ENCODE data around the gene FHIT.

FHIT gene

GRCh38 chr3:60086811-60087210 lies 1164.4 kb downstream of the FHIT start:
- DNase-seq (ENCODE audit: low read depth in 2 of 3, low spot score in 1 of 3): peak in 2 of 3 donors; percentile 27 to 42

DNA sequence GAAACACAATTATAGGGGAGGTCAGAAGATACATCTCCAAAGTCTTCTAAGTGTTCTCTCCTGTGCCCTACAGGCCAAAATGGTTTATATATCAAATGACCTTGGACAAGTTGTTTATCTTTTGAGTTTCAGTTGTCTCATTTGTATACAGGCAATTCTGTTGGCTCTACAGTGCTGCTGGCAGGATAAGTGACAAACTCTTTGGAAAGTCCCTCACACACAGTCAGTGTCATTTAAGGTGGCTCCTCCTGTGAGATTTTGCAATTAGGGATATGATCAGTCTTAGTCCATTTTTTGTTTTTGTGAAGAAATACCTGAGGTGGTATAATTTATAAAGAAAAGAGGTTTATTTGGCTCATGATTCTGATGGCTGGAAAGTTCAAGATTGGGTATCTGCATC lies 1165.6 kb downstream of the FHIT start:
- no peak for DNase-seq (ENCODE audit: low read depth in 2 of 3, low spot score in 1 of 3)

GRCh38 chr3:60081381-60082095 lies 1169.7 kb downstream of the FHIT start:
- no peak for DNase-seq (ENCODE audit: low read depth in 2 of 3, low spot score in 1 of 3)

GRCh38 chr3:60080648-60081047 lies 1170.6 kb downstream of the FHIT start:
- peak in 1 of 3 donors; percentile 24 for DNase-seq (ENCODE audit: low read depth in 2 of 3, low spot score in 1 of 3)

DNA sequence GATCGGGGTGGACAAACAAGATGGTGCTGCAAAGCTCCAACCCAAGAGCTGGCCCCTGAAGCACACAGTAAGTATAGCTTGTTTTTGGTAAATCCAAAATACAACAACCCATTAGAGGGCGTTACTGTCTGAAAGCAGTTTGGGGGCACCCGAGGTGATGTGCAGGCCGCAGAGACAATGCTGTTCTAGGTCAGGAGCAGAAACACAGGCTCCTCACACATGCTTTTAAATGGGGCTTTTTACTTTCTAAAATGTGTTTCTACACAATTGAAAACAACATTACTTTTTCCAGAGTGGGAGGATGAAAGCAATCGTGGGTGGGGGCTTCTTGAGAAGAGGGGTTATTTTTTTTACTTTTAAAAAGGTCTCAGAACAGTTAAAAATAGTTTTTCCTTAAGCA lies 1172.2 kb downstream of the FHIT start:
- DNase-seq (ENCODE audit: low read depth in 2 of 3, low spot score in 1 of 3): peak in 1 of 3 donors; percentile 37

DNA sequence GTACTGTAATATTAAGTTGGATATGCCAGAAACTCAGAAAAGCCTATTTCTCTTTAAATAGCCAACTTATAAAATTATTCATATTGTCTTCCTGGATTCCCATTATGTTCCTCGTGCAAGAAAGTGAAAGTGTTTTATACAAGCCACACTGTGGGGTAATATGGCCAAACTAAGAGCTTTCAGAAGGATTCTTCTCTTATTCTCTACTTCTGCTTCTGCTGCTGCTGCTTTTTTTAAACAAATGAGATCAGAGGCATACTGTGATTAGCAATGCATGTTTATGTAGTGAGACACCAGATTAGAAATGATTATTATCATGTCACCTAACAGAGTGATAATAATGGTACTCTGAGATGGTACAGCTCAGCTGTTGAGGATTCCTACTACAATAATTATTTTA lies 1174.9 kb downstream of the FHIT start:
- no peak for DNase-seq (ENCODE audit: low read depth in 2 of 3, low spot score in 1 of 3)

GRCh38 chr3:60073942-60074341 lies 1177.3 kb downstream of the FHIT start:
- no peak for DNase-seq (ENCODE audit: low read depth in 2 of 3, low spot score in 1 of 3)

- DNase-seq (ENCODE audit: low read depth in 2 of 3, low spot score in 1 of 3): no peak
Measured at GRCh38 chr3:60073228-60073627, 1178.0 kb downstream of the FHIT start.

DNA sequence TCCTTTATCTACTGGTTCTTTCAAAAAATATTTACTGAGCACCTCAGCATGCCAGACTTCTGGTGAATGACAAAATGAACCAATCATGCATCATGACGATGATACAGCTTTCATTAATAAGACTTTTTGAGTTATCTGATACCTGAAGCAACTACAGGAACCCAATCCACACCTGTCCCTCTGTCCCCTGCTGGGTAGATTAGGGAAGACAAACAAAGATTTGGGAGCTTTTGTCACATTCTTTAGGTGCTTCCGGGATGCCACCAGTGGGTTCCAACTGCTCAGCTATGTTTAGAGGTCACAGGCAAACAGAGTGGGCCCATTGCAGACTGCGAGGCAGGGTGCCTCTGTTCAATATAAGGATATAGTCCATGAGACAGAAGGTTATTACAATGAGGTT lies 1180.9 kb downstream of the FHIT start:
- no peak for DNase-seq (ENCODE audit: low read depth in 2 of 3, low spot score in 1 of 3)

GRCh38 chr3:60065227-60065868 lies 1185.9 kb downstream of the FHIT start:
- no peak for DNase-seq (ENCODE audit: low read depth in 2 of 3, low spot score in 1 of 3)

DNA sequence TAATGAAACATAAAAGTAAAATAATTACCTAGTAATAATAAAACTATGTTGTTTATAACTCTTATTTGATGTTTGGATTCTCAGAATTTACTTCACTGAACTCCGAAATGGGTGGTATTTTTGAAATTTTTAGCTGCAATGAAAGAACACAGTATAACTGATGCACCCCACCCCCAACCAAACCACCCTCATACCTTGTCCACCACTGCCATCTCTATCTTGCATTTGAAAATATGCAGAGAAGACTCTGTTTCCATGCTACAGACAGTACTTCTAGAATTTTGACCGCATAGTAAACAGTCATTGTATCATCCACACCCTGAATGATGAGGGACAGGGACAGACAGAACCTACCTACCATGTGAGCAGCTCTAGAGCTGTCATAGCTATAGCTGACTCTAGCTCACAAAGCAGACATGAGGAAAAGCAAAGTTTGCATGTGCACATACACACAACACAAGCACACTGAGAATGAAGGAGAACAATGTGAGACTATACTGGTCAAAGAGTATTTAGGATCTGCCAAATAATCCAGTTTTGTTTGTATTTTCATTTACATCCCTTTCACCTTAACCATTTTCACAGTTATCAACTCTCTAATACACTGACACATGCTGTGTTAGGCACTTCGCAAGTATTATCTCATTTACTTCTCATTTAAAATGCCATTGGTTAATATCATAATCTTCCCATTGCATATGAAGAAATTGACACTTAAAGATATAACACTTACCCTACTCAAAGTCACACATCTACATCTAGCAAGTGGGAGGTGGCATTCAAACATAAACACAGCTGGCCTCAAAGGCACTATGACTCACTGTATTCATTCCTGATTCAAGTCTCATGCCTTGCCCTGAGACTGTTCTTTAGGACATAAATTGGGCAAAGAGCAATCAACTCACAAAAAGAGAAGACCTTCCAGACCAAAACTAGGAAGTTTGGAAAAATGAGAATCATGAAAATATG lies 1186.8 kb downstream of the FHIT start:
- DNase-seq (ENCODE audit: low read depth in 2 of 3, low spot score in 1 of 3): no peak

- no peak for DNase-seq (ENCODE audit: low read depth in 2 of 3, low spot score in 1 of 3)
Measured at GRCh38 chr3:60056404-60056803, 1194.8 kb downstream of the FHIT start.

GRCh38 chr3:60055765-60056164 lies 1195.5 kb downstream of the FHIT start:
- no peak for DNase-seq (ENCODE audit: low read depth in 2 of 3, low spot score in 1 of 3)

- DNase-seq (ENCODE audit: low read depth in 2 of 3, low spot score in 1 of 3): peak in 2 of 3 donors; percentile 47 to 51
Measured at GRCh38 chr3:60053526-60054265, 1197.6 kb downstream of the FHIT start.

DNA sequence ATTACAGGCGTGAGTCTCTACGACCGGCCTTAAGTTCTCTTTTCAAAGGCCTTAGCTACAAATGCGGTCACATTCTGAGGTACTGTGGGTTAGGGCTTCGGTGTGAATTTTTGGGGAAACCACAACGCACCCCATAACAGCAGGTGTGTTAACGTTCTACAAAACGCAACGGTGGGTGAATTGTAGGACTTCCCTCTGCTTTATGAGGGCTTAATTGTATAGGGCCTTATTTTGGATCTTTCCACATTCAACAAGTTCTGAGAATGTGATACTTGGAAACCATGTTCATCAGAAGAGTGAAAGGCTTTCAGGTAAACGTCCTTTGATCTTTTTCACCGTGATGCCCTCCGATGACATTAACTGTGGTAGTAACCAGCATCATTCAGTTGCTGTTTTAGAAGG lies 1202.8 kb downstream of the FHIT start:
- DNase-seq (ENCODE audit: low read depth in 2 of 3, low spot score in 1 of 3): peak in 1 of 3 donors; percentile 24

DNA sequence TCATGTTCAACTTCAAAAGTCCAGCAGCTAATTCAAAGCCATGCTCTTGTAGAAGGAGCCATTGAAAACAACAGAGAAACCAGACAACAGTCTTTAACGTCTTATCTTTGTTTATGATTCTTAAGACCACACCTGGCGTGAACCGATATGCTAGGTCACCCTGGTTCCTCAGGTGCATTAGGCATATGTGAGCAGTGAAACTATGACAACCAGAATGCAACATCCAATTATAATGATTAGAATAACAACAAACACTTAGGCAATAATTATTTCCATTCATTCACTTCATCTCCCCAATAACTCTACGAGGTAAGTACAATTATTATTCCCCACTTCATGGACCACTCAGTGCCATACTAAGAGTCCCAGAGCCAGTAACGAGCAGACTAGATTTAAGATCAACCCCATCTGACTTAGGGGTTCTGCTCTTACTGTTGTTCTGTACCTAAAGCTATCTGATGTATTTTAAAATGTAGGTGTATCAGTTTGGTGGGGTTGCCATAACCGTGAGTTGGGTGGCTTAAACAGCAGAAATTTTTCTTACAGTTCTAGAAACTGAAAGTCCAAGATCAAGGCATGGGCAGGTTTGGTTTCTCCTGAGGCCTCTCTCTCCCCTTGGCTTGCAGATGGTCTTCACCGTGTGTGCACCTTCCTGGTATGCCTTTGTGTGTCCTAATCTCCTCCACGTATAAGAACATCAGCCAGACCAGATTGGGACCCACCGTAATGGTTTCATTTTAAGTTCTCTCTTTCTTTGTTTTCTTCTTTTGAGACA lies 1203.6 kb downstream of the FHIT start:
- no peak for DNase-seq (ENCODE audit: low read depth in 2 of 3, low spot score in 1 of 3)

DNA sequence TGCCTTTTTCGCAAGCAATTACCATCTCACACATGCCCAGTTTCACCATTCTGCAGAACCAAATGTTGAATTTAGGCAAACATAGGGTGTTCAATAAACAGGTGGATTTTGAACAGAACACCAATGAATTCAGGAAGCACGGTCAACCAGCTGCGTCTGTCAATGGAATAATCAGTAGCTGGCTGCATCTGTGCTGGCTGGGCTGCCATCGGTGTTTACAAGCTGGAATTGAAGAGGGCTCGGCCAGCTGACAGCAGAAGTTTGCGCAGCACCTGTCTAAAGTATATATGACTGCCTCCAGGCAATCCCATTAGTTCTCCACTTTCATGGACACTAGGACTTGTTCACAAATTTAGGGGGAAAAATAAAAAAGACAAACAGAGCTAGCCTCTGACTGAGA lies 1205.0 kb downstream of the FHIT start:
- DNase-seq (ENCODE audit: low read depth in 2 of 3, low spot score in 1 of 3): no peak

DNA sequence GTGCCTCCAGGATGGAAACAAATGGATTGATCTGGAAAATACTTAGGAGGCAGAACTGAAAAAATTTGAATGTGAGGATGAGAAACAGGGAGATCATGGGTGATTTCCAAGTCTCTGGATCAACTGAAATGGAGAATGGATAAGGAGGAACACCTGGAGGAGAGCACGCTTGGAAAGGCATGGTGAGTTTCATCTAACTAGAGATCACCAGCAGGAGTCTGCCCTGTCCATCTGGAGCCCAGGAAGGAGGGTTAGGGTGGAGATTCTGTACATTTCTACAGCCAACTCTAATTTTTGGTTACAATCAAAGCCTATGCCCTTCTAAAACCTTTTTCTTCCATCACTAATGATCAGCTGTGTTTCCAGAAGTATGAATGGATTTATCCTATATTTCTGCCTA lies 1205.6 kb downstream of the FHIT start:
- DNase-seq (ENCODE audit: low read depth in 2 of 3, low spot score in 1 of 3): no peak

GRCh38 chr3:60036803-60037202 lies 1214.4 kb downstream of the FHIT start:
- DNase-seq (ENCODE audit: low read depth in 2 of 3, low spot score in 1 of 3): no peak

GRCh38 chr3:60033901-60034453 lies 1217.3 kb downstream of the FHIT start:
- no peak for DNase-seq (ENCODE audit: low read depth in 2 of 3, low spot score in 1 of 3)

Data from stimulated activated CD4-positive, alpha-beta T cell treated with anti-CD3 and anti-CD28 coated beads, Interleukin-12 subunit alpha, Interleukin-12 subunit beta, amount 100 ng/mL, for 48 hours (primary cell).